Gastroesophageal sphincter (tissue), 4 donors: ENCODE data around the gene TPST1. TPM values are rescaled to one million over a fixed set of nuclear protein-coding genes. Genes with fewer than 3 reads are reported as not detected.
"Not testable (repeated sequence)": the region's sequence is repeated elsewhere in the genome, so short reads cannot be mapped to it uniquely, and the experiment has no call there.

Experiments
- ATAC-seq: fragments of 150-250 bp; one replicate; pipeline ENCODE4 v1.9.1; 2016; ENCODE audit warnings: mild to moderate bottlenecking, moderate library complexity
- H3K27ac ChIP-seq, 4 donors: fragments of 200-600 bp; sonication (generic) in 3 of 4; 1 replicate in 3 of 4; 2 replicates in 1 of 4; pipeline ENCODE4 v1.5.1; 2016 to 2019
- H3K27me3 ChIP-seq: fragments of 200-600 bp; sonication (generic); one replicate; pipeline ENCODE4 v1.5.1; 2019
- H3K36me3 ChIP-seq, 2 donors: fragments of 200-600 bp; sonication (generic); one replicate each; pipeline ENCODE4 v1.5.1; 2019; ENCODE audit warnings: control low read depth in 1 of 2
- H3K4me1 ChIP-seq, 3 donors: fragments of 200-600 bp; sonication (generic); 1 replicate in 2 of 3; 2 replicates in 1 of 3; pipeline ENCODE4 v1.5.1; 2016 to 2019; ENCODE audit warnings: control low read depth in 2 of 3
- H3K4me3 ChIP-seq, 2 donors: fragments of 200-600 bp; sonication (generic); one replicate each; pipeline ENCODE4 v1.5.1; 2019; ENCODE audit warnings: mild to moderate bottlenecking in 1 of 2, moderate library complexity in 1 of 2
- H3K9me3 ChIP-seq, 3 donors: fragments of 200-600 bp; sonication (generic); one replicate each; pipeline ENCODE4 v1.5.1; 2017 to 2019; ENCODE audit warnings: control low read depth in 2 of 3
- CTCF ChIP-seq, 4 experiments: fragments of 200-600 bp in 2 of 4; fragments of 450-650 bp in 2 of 4; sonication (generic) in 1 of 4; IDR thresholded peaks; one replicate each; pipeline ENCODE4 v1.5.1; 2017 to 2019; ENCODE audit warnings: antibody characterized with exemption in 4 of 4, mild to moderate bottlenecking in 2 of 4, moderate library complexity in 2 of 4
- EP300 ChIP-seq: sonication (generic); formaldehyde crosslinking; IDR thresholded peaks from one replicate; pipeline ENCODE4 v1.6.1; 2017; ENCODE audit warnings: antibody characterized with exemption, mild to moderate bottlenecking
- POLR2A ChIP-seq, 2 donors: fragments of 450-650 bp; IDR thresholded peaks; one replicate each; pipeline ENCODE4 v1.6.1; 2017; ENCODE audit warnings: antibody characterized with exemption in 2 of 2, mild to moderate bottlenecking in 2 of 2, moderate library complexity in 1 of 2
- POLR2AphosphoS5 ChIP-seq: sonication (generic); formaldehyde crosslinking; IDR thresholded peaks from one replicate; pipeline ENCODE4 v1.6.1; 2017; ENCODE audit warnings: antibody characterized with exemption
- WGBS, 2 donors: methylation state at CpG; one replicate each; pipeline ENCODE4 v1.1.5; 2018; ENCODE audit warnings: low coverage in 1 of 2; 5-methylcytosine and 5-hydroxymethylcytosine counted together
- small RNA-seq, 4 donors: library from RNA; depleted of rRNA; stranded (forward); fragments of <200 nt; gene quantifications; one replicate each; pipeline ENCODE3, GENCODE V24; 2016
- total RNA-seq, 4 donors: library from RNA; depleted of rRNA; stranded (reverse); fragments of >200 nt; gene quantifications; one replicate each; pipeline ENCODE4 v1.1.0, GENCODE V29; 2016

TPST1 gene
- total RNA-seq, 4 donors from 2014 or later, result 11.0 to 25.3 (median 19.8) TPM

- ATAC-seq, result no peak
- H3K36me3 ChIP-seq, result peaks cover 0 to 58% of the 10 kb centered on the region in 2 donors
- H3K9me3 ChIP-seq, result no peaks in the 10 kb centered on the region
- no peak overlapping the region for H3K4me3 ChIP-seq
- H3K27me3 ChIP-seq, result no peaks in the 10 kb centered on the region
- H3K27ac ChIP-seq, result no peak overlapping the region
- TF ChIP-seq POLR2AphosphoS5, result no peak
- TF ChIP-seq POLR2A (IDR thresholded peaks at IDR 0.05), result no peak
- TF ChIP-seq CTCF (IDR thresholded peaks at IDR 0.05), result no peak
- no peak for TF ChIP-seq EP300
- no peaks in the 10 kb centered on the region for H3K4me1 ChIP-seq
Observed at GRCh38 chr7:66399566-66399965, 194.4 kb downstream of the TPST1 start.

- no peaks in the 10 kb centered on the region for H3K9me3 ChIP-seq
- WGBS, 2 donors, result 81 to 94% methylated on average over 3 of the region's 3 CpGs
- H3K4me3 ChIP-seq, result no peak overlapping the region
- H3K27me3 ChIP-seq, result no peaks in the 10 kb centered on the region
- peaks cover 0 to 56% of the 10 kb centered on the region in 2 donors for H3K36me3 ChIP-seq
- TF ChIP-seq EP300 (no peak), CTCF (IDR thresholded peaks at IDR 0.05) (no peak), POLR2AphosphoS5 (no peak), POLR2A (IDR thresholded peaks at IDR 0.05) (no peak)
- H3K4me1 ChIP-seq, result no peaks in the 10 kb centered on the region
- ATAC-seq, result no peak
- H3K27ac ChIP-seq, result no peak overlapping the region
Observed at GRCh38 chr7:66400400-66400799, 195.3 kb downstream of the TPST1 start.

GRCh38 chr7:66401126-66401525 is 196.0 kb downstream of the TPST1 start:
- H3K27ac ChIP-seq, H3K27me3 ChIP-seq, H3K4me1 ChIP-seq, H3K4me3 ChIP-seq, ATAC-seq, H3K9me3 ChIP-seq: not testable (repeated sequence)
- peaks cover 0 to 55% of the 10 kb centered on the region in 2 donors for H3K36me3 ChIP-seq
- WGBS, 2 donors, result 94% methylated on average over 4 of the region's 4 CpGs; no CpG with 5 or more reads in 1 of the 2 donors

DNA sequence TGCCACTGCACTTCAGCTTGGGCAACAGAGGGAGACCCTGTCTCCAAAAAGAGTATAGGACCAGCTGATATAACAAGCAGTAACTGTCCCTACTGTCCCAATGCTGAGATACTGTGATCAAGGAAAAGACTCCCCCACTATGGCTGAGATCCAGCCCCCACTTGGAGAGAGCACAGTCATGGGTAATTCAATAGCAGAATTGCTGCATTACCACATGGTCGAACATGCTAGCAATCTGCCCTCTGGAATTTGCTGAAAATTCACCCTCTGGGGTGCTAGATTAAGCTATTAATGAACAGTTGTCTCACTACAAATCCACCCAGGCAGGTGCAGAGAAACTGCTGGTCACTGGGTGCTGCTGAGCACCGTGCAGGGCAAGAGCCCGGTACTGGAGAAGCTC is 196.8 kb downstream of the TPST1 start:
- not testable (repeated sequence) for H3K27ac ChIP-seq, H3K4me1 ChIP-seq, H3K27me3 ChIP-seq, H3K9me3 ChIP-seq, H3K4me3 ChIP-seq, ATAC-seq
- 94% methylated on average over 3 of the region's 3 CpGs; no CpG with 5 or more reads in 1 of the 2 donors for WGBS, 2 donors
- H3K36me3 ChIP-seq, result peaks cover 0 to 57% of the 10 kb centered on the region in 2 donors

DNA sequence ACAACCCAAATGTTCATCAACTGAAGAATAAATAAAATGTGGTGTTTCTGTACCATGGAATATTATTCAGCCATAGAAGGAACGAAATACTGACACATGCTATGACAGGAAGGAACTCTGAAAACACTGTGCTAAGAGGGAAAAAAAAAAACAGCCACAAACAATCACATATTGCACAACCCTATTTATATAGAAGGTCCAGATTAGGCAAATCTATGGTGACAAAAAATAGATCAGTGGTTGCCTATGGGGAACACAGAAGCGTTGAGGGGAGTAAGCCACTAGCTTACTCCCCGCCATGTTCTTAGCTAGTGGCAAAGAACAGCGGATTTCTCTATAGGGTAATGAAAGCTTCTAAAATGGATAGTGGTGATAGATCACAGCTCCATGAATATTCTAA is 198.4 kb downstream of the TPST1 start:
- no peak for TF ChIP-seq CTCF (IDR thresholded peaks at IDR 0.05)
- no peak for TF ChIP-seq EP300
- no peak for TF ChIP-seq POLR2A (IDR thresholded peaks at IDR 0.05)
- TF ChIP-seq POLR2AphosphoS5, result no peak
- no peaks in the 10 kb centered on the region for H3K27me3 ChIP-seq
- H3K27ac ChIP-seq, result no peak overlapping the region
- H3K4me3 ChIP-seq, result no peak overlapping the region
- no peaks in the 10 kb centered on the region for H3K9me3 ChIP-seq
- H3K36me3 ChIP-seq, result peaks cover 0 to 71% of the 10 kb centered on the region in 2 donors
- no peaks in the 10 kb centered on the region for H3K4me1 ChIP-seq
- ATAC-seq, result no peak
- WGBS, 2 donors, result 92 to 97% methylated on average over 4 of the region's 4 CpGs

DNA sequence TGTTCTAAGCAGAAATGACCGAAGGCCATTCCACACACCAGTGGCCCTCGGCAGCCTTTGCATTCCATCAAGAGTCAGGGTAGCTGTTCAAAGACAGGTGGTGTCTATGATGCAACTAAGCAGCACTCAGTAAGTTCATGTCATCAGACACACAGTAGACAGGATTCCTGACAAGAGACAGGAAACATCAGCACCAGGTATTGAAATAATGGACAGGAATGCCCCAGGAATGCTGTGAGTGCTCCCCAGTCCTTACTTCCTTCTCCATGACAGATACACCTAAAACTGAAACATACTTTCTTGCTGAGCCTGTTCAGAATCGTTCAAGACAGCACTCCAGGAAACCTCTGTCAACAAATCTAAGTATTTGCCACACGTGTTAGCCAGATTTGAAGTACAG is 204.4 kb downstream of the TPST1 start:
- no peak for ATAC-seq
- peaks cover 0 to 45% of the 10 kb centered on the region in 2 donors for H3K36me3 ChIP-seq
- 56 to 75% methylated on average over 2 to 4 of the region's 4 CpGs for WGBS, 2 donors

More for the DNA sequence above, 204.4 kb downstream of the TPST1 start:
- H3K4me1 ChIP-seq, result peaks cover 0 to 13% (median 6%) of the 10 kb centered on the region in 3 donors
- H3K9me3 ChIP-seq, result no peaks in the 10 kb centered on the region
- no peak overlapping the region for H3K27ac ChIP-seq
- no peak overlapping the region for H3K4me3 ChIP-seq
- TF ChIP-seq POLR2AphosphoS5 (no peak), CTCF (IDR thresholded peaks at IDR 0.05) (no peak), POLR2A (IDR thresholded peaks at IDR 0.05) (no peak), EP300 (no peak)
- H3K27me3 ChIP-seq, result no peaks in the 10 kb centered on the region

Small RNA genes lying within 50 kb of the gene (small RNA-seq; reads per million reads assigned to genes)
- 0 reads per million in 4 donors for gene RNU6-313P

Other genes with a start within 250 kb of the TPST1 start
- 10 to 100 TPM; 14.8 to 17.1 (median 15.9) TPM for gene GUSB, start 223.1 kb upstream of the TPST1 start, total RNA-seq
- gene ASL, start 129.5 kb upstream of the TPST1 start, total RNA-seq, result 10 to 100 TPM; 10.5 to 36.3 (median 23.2) TPM
- 10 to 100 TPM; 42.8 to 75.8 (median 59.0) TPM for gene CRCP, start 90.5 kb upstream of the TPST1 start, total RNA-seq